WTC11 (cell line): ENCODE results near the gene LRFN2. TPM values are rescaled to one million over a fixed set of nuclear protein-coding genes. Genes with fewer than 3 reads are reported as not detected.

ENCODE experiments used
- ATAC-seq: fragments of 200-7000 bp; cut with Tn5 transposase; 2 replicates; pipeline ENCODE4 v1.10.0; 2021; ENCODE audit warnings: mild to moderate bottlenecking, moderate library complexity
- CTCF ChIA-PET: fragments of 300-600 bp; sonication (Branson Sonifier 250); formaldehyde crosslinking; loops from one replicate; lab custom pipeline; 2021; ENCODE audit warnings: antibody characterized with exemption; lab: Charles Lee
- POLR2A ChIA-PET: fragments of 350-600 bp; sonication (Branson Sonifier 250); formaldehyde crosslinking; loops from one replicate; lab custom pipeline; 2021; ENCODE audit warnings: antibody characterized with exemption; lab: Charles Lee
- DNase-seq: peaks from one replicate; pipeline ENCODE4 v3.0.0; 2021; ENCODE audit warnings: low spot score
- H3K27ac Mint-ChIP-seq: 2 replicates; pipeline ENCODE4 v1.8.0; 2021; ENCODE audit warnings: mixed read lengths
- H3K27me3 Mint-ChIP-seq: 2 replicates; pipeline ENCODE4 v1.8.0; 2021; ENCODE audit warnings: low read depth, mild to moderate bottlenecking, moderate library complexity, mixed read lengths
- H3K36me3 Mint-ChIP-seq: 2 replicates; pipeline ENCODE4 v1.8.0; 2021; ENCODE audit warnings: mixed read lengths
- H3K4me1 Mint-ChIP-seq: 2 replicates; pipeline ENCODE4 v1.8.0; 2022; ENCODE audit warnings: mixed read lengths
- H3K4me3 Mint-ChIP-seq: 2 replicates; pipeline ENCODE4 v1.8.0; 2021; ENCODE audit warnings: mild to moderate bottlenecking, moderate library complexity, mixed read lengths
- H3K9me3 Mint-ChIP-seq: 2 replicates; pipeline ENCODE4 v1.8.0; 2021; ENCODE audit warnings: mixed read lengths
- AR ChIP-seq: fragments of 250-450 bp; sonication (Bioruptor Pico); IDR thresholded peaks from 2 replicates; pipeline ENCODE4 v1.9.0; 2021; ENCODE audit warnings: mild to moderate bottlenecking
- CTCF ChIP-seq: fragments of 200-600 bp; IDR thresholded peaks from 2 replicates; pipeline ENCODE4 v1.8.0; 2022; ENCODE audit warnings: antibody characterized with exemption
- FOXP4 ChIP-seq: sonication (generic); formaldehyde crosslinking; IDR thresholded peaks from 2 replicates; pipeline ENCODE4 v1.8.0; 2022; ENCODE audit warnings: mild to moderate bottlenecking, missing genetic modification reagents
- NFATC4 ChIP-seq: fragments of 250-450 bp; sonication (Bioruptor Pico); IDR thresholded peaks from 2 replicates; pipeline ENCODE4 v1.9.0; 2021; ENCODE audit warnings: mild to moderate bottlenecking
- NR3C1 ChIP-seq: sonication (generic); formaldehyde crosslinking; conservative IDR thresholded peaks from 2 replicates; pipeline ENCODE4 v1.8.1; 2023; ENCODE audit warnings: low read depth, mild to moderate bottlenecking, missing genetic modification reagents
- RELA ChIP-seq: sonication (generic); formaldehyde crosslinking; IDR thresholded peaks from 2 replicates; pipeline ENCODE4 v1.8.1; 2022; ENCODE audit warnings: missing genetic modification reagents, mild to moderate bottlenecking, borderline replicate concordance
- SOX15 ChIP-seq: fragments of 250-450 bp; sonication (Bioruptor Pico); IDR thresholded peaks from 2 replicates; pipeline ENCODE4 v1.9.0; 2021; ENCODE audit warnings: mild to moderate bottlenecking
- ZNF121 ChIP-seq: sonication (generic); formaldehyde crosslinking; IDR thresholded peaks from 2 replicates; pipeline ENCODE4 v1.8.0; 2023; ENCODE audit warnings: missing genetic modification reagents
- ZNF416 ChIP-seq: fragments of 250-450 bp; sonication (Bioruptor Pico); IDR thresholded peaks from 2 replicates; pipeline ENCODE4 v1.9.0; 2021; ENCODE audit warnings: mild to moderate bottlenecking, inconsistent platforms
- ZNF671 ChIP-seq: fragments of 250-450 bp; sonication (Bioruptor Pico); IDR thresholded peaks from 2 replicates; pipeline ENCODE4 v1.8.0; 2021; ENCODE audit warnings: mild to moderate bottlenecking
- ZSCAN18 ChIP-seq: fragments of 250-450 bp; sonication (Bioruptor Pico); IDR thresholded peaks from 2 replicates; pipeline ENCODE4 v2.1.2; 2022; ENCODE audit warnings: mild to moderate bottlenecking, moderate library complexity
- total RNA-seq: library from RNA; stranded (reverse); gene quantifications from 3 replicates; pipeline ENCODE4 v1.2.3, GENCODE V29; 2021
- TF ChIP-seq, protein P1 (sequence below): sonication (generic); formaldehyde crosslinking; IDR thresholded peaks from 2 replicates; pipeline ENCODE4 v1.8.1; 2022; ENCODE audit warnings: mild to moderate bottlenecking, missing genetic modification reagents, moderate library complexity, borderline replicate concordance
- TF ChIP-seq, protein P2 (sequence below): fragments of 250-450 bp; sonication (Bioruptor Pico); IDR thresholded peaks from 2 replicates; pipeline ENCODE4 v1.9.0; 2021; ENCODE audit warnings: mild to moderate bottlenecking

Gene LRFN2
- total RNA-seq, 1 experiment from 2014 or later = 1.6 TPM

DNA sequence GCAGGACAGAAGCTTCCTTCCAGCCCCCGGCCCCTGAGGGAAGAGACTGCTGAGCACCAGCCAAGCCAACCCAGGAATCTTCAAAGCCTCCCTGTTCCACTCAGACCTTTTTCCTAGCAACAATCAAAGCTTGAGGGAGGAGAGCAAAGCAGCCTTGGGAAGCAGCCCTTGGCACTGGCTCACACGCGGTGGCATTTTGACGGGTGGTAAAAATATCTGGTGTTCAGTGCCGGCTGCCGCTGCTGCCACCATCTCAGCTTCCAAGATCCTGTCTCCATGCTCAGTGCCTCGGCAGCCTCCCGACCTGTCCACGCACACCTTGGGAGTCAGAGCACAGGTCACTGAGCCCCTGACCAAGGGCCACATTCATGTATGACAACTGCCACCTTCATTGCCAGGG lies 170.1 kb downstream of the LRFN2 start (continued):
- TF ChIP-seq, protein P1, sequence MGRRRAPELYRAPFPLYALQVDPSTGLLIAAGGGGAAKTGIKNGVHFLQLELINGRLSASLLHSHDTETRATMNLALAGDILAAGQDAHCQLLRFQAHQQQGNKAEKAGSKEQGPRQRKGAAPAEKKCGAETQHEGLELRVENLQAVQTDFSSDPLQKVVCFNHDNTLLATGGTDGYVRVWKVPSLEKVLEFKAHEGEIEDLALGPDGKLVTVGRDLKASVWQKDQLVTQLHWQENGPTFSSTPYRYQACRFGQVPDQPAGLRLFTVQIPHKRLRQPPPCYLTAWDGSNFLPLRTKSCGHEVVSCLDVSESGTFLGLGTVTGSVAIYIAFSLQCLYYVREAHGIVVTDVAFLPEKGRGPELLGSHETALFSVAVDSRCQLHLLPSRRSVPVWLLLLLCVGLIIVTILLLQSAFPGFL (CRISPR knock-in tag) = no peak
- TF ChIP-seq NR3C1 = no peak
- no peak for TF ChIP-seq CTCF
- no peak for TF ChIP-seq SOX15 (CRISPR knock-in tag)
- no peak for TF ChIP-seq ZNF671 (CRISPR knock-in tag)

GRCh38 chr6:40414617-40415016 lies 172.5 kb downstream of the LRFN2 start:
- Mint-ChIP-seq H3K36me3 (no peaks in the 10 kb centered on the region), H3K27me3 (peaks cover 5% of the 10 kb centered on the region; the same call in 1 of the 2 replicates), H3K4me3 (no peak overlapping the region), H3K9me3 (no peaks in the 10 kb centered on the region), H3K27ac (no peak overlapping the region), H3K4me1 (peaks cover 38% of the 10 kb centered on the region)
- no peak for TF ChIP-seq ZNF416 (CRISPR knock-in tag)
- no peak for TF ChIP-seq RELA
- no peak for TF ChIP-seq ZSCAN18 (CRISPR knock-in tag)
- TF ChIP-seq FOXP4 = no peak
- TF ChIP-seq ZNF121 (CRISPR knock-in tag) = no peak
- TF ChIP-seq, protein P2, sequence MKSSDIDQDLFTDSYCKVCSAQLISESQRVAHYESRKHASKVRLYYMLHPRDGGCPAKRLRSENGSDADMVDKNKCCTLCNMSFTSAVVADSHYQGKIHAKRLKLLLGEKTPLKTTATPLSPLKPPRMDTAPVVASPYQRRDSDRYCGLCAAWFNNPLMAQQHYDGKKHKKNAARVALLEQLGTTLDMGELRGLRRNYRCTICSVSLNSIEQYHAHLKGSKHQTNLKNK (CRISPR knock-in tag) = no peak
- no peak for TF ChIP-seq CTCF
- no peak for TF ChIP-seq AR
- TF ChIP-seq NFATC4 = no peak
- ChIA-PET POLR2A (no interaction called here), CTCF (no interaction called here)
- DNase-seq = no peak
- ATAC-seq = no peak
